H1 (cell line): Measurements from ENCODE around the gene ODF4. TPM values are rescaled to one million over a fixed set of nuclear protein-coding genes. Genes with fewer than 3 reads are reported as not detected.

Experiments used
- CTCF ChIA-PET: fragments of 300-600 bp; sonication (Branson Sonifier 250); formaldehyde crosslinking; loops from one replicate; lab custom pipeline; 2021; ENCODE audit not compliant: partially characterized antibody; lab: Charles Lee
- POLR2A ChIA-PET: fragments of 300-600 bp; sonication (Branson Sonifier 250); formaldehyde crosslinking; loops from one replicate; lab custom pipeline; 2021; ENCODE audit warnings: inconsistent platforms; ENCODE audit not compliant: partially characterized antibody; lab: Charles Lee
- DNase-seq, 2 experiments: peaks; one replicate each; pipeline versions ENCODE4 v3.0.0 to v3.0.0-alpha.2; 2010 to 2022; ENCODE audit warnings: low spot score in 2 of 2, low read depth in 1 of 2, mixed read lengths in 1 of 2
- FAIRE-seq: peaks from 2 replicates; lab custom pipeline; 2011; peaks lifted over from hg19 to GRCh38; lab: Jason Lieb, UNC
- H2AFZ ChIP-seq: 2 replicates; pipeline ENCODE4 v1.8.1; 2012; ENCODE audit warnings: low read length, inconsistent platforms
- H2AK5ac ChIP-seq: 2 replicates; pipeline ENCODE4 v1.6.1; 2013; ENCODE audit warnings: low read depth, low read length
- H2BK120ac ChIP-seq: replicated peaks from 2 replicates; pipeline ENCODE3; 2013; ENCODE audit warnings: low read depth, low read length, inconsistent platforms
- H2BK12ac ChIP-seq: 2 replicates; pipeline ENCODE4 v1.6.1; 2013; ENCODE audit warnings: low read depth, low read length
- H2BK15ac ChIP-seq: 2 replicates; pipeline ENCODE4 v1.6.1; 2013; ENCODE audit warnings: low read length
- H2BK20ac ChIP-seq: 2 replicates; pipeline ENCODE4 v1.6.1; 2013; ENCODE audit warnings: low read length
- H2BK5ac ChIP-seq: 2 replicates; pipeline ENCODE4 v1.6.1; 2013; ENCODE audit warnings: low read depth, low read length
- H3K14ac ChIP-seq: 2 replicates; pipeline ENCODE4 v1.6.1; 2013; ENCODE audit warnings: inconsistent platforms; ENCODE audit not compliant: insufficient read length
- H3K18ac ChIP-seq: 2 replicates; pipeline ENCODE4 v1.6.1; 2013; ENCODE audit warnings: low read length; ENCODE audit errors: extremely low read depth
- H3K23ac ChIP-seq: 2 replicates; pipeline ENCODE4 v1.6.1; 2013; ENCODE audit warnings: inconsistent platforms; ENCODE audit not compliant: insufficient read length
- H3K23me2 ChIP-seq: 2 replicates; pipeline ENCODE4 v1.6.1; 2013; ENCODE audit warnings: low read depth, low read length
- H3K27ac ChIP-seq: 2 replicates; pipeline ENCODE4 v1.6.1; 2011; ENCODE audit warnings: low read depth, low read length, inconsistent platforms
- H3K27me3 ChIP-seq, 4 experiments: replicated peaks in 1 of 4; 1 replicate in 1 of 4; 2 replicates in 3 of 4; pipeline versions ENCODE4 v1.6.1 to v1.8.1; 2011 to 2013; ENCODE audit warnings: low read length in 3 of 4, mild to moderate bottlenecking in 3 of 4, inconsistent platforms in 2 of 4, mixed read lengths in 2 of 4, moderate library complexity in 1 of 4; ENCODE audit not compliant: control insufficient read depth in 3 of 4, insufficient read depth in 3 of 4; ENCODE audit errors: extremely low read depth in 1 of 4
- H3K36me3 ChIP-seq, 4 experiments: 2 replicates each; pipeline versions ENCODE4 v1.6.1 to v1.8.1; 2011 to 2013; ENCODE audit warnings: mild to moderate bottlenecking in 4 of 4, low read length in 3 of 4, moderate library complexity in 2 of 4, control low read depth in 1 of 4, inconsistent platforms in 1 of 4; ENCODE audit not compliant: insufficient read depth in 4 of 4, control insufficient read depth in 2 of 4
- H3K4ac ChIP-seq: replicated peaks from 2 replicates; pipeline ENCODE3; 2013; ENCODE audit warnings: low read length, low read depth, mixed read lengths, inconsistent platforms; ENCODE audit not compliant: insufficient read length
- H3K4me1 ChIP-seq, 4 experiments: replicated peaks in 1 of 4; 1 replicate in 1 of 4; 2 replicates in 3 of 4; pipeline versions ENCODE4 v1.6.1 to v1.8.1; 2011 to 2013; ENCODE audit warnings: low read length in 3 of 4, inconsistent platforms in 2 of 4, mixed read lengths in 1 of 4; ENCODE audit not compliant: insufficient read depth in 4 of 4, control insufficient read depth in 3 of 4
- H3K4me2 ChIP-seq, 2 experiments: 2 replicates each; pipeline versions ENCODE4 v1.6.1 to v1.8.1; 2011 to 2013; ENCODE audit warnings: low read depth in 2 of 2, low read length in 2 of 2, control low read depth in 1 of 2, inconsistent platforms in 1 of 2, mild to moderate bottlenecking in 1 of 2; ENCODE audit not compliant: insufficient read depth in 1 of 2
- H3K4me3 ChIP-seq, 4 experiments: fragments of 200-600, 300-600 bp in 1 of 4; sonication (generic), shearing (Covaris generic), sonication (Bioruptor Twin) in 1 of 4; 2 replicates each; pipeline versions ENCODE4 v1.5.1 to v1.8.1; 2011 to 2016; ENCODE audit warnings: low read length in 4 of 4, low read depth in 3 of 4, control low read depth in 2 of 4, inconsistent platforms in 2 of 4, mild to moderate bottlenecking in 2 of 4, mixed read lengths in 1 of 4, moderate library complexity in 1 of 4; ENCODE audit not compliant: insufficient read depth in 2 of 4; ENCODE audit errors: extremely low read depth in 1 of 4
- H3K56ac ChIP-seq: replicated peaks from 2 replicates; pipeline ENCODE3; 2013; ENCODE audit warnings: low read depth, mild to moderate bottlenecking, mixed read lengths, low read length, inconsistent platforms; ENCODE audit not compliant: insufficient read length
- H3K79me1 ChIP-seq: 2 replicates; pipeline ENCODE4 v1.6.1; 2013; ENCODE audit warnings: low read depth, low read length, control low read depth
- H3K79me2 ChIP-seq, 2 experiments: 2 replicates each; pipeline versions ENCODE4 v1.6.1 to v1.8.1; 2012 to 2013; ENCODE audit warnings: low read length in 2 of 2, mild to moderate bottlenecking in 2 of 2, inconsistent platforms in 1 of 2; ENCODE audit not compliant: insufficient read depth in 2 of 2, control insufficient read depth in 1 of 2
- H3K9ac ChIP-seq, 4 experiments: replicated peaks in 1 of 4; 1 replicate in 1 of 4; 2 replicates in 3 of 4; pipeline versions ENCODE4 v1.6.1 to v1.8.1; 2011 to 2013; ENCODE audit warnings: low read depth in 3 of 4, low read length in 3 of 4, control low read depth in 2 of 4, mild to moderate bottlenecking in 2 of 4, moderate library complexity in 2 of 4, inconsistent platforms in 1 of 4; ENCODE audit errors: extremely low read depth in 1 of 4
- H3K9me3 ChIP-seq, 2 experiments: 2 replicates each; pipeline versions ENCODE4 v1.6.1 to v1.8.1; 2012 to 2013; ENCODE audit warnings: mild to moderate bottlenecking in 2 of 2, moderate library complexity in 2 of 2, control low read depth in 1 of 2, inconsistent platforms in 1 of 2, low read depth in 1 of 2, low read length in 1 of 2, mixed read lengths in 1 of 2; ENCODE audit not compliant: insufficient read depth in 2 of 2
- H4K20me1 ChIP-seq, 2 experiments: replicated peaks in 1 of 2; 2 replicates each; pipeline versions ENCODE3 to v1.8.1; 2011 to 2013; ENCODE audit warnings: inconsistent platforms in 2 of 2, low read length in 2 of 2, mild to moderate bottlenecking in 1 of 2; ENCODE audit not compliant: insufficient read depth in 2 of 2, control insufficient read depth in 1 of 2
- H4K5ac ChIP-seq: 2 replicates; pipeline ENCODE4 v1.6.1; 2013; ENCODE audit warnings: low read length, low read depth, mixed read lengths, inconsistent platforms; ENCODE audit not compliant: insufficient read length
- H4K8ac ChIP-seq: 2 replicates; pipeline ENCODE4 v1.8.0; 2013; ENCODE audit warnings: mild to moderate bottlenecking, moderate library complexity, low read length, inconsistent platforms; ENCODE audit not compliant: insufficient read depth; ENCODE audit errors: extremely low read depth
- H4K91ac ChIP-seq: replicated peaks from 2 replicates; pipeline ENCODE3; 2013; ENCODE audit warnings: low read length, mixed read lengths, inconsistent platforms; ENCODE audit not compliant: insufficient read length
- ASH2L ChIP-seq: fragments of 200-600, 300-600 bp; sonication (generic); IDR thresholded peaks from one replicate; pipeline ENCODE4 v1.7.1; 2017; ENCODE audit warnings: low read length
- RFX5 ChIP-seq: IDR thresholded peaks from 2 replicates; pipeline ENCODE4 v1.6.1; 2011; ENCODE audit warnings: low read depth, low read length, improper control_type of control experiment, borderline replicate concordance
- SIN3A ChIP-seq, 2 experiments: IDR thresholded peaks in 1 of 2; conservative IDR thresholded peaks in 1 of 2; 2 replicates each; pipeline ENCODE4 v1.6.1; 2011 to 2012; ENCODE audit warnings: low read length in 2 of 2, improper control_type of control experiment in 1 of 2, low read depth in 1 of 2, mild to moderate bottlenecking in 1 of 2
- SUZ12 ChIP-seq: fragments of 200-600 bp; sonication (generic); IDR thresholded peaks from 2 replicates; pipeline ENCODE4 v1.6.1; 2012; ENCODE audit warnings: mild to moderate bottlenecking, inconsistent platforms, low read length, moderate library complexity, mixed read lengths
- TCF12 ChIP-seq: IDR thresholded peaks from 2 replicates; pipeline ENCODE4 v1.6.1; 2011; ENCODE audit warnings: low read depth, mild to moderate bottlenecking, low read length
- TEAD4 ChIP-seq: IDR thresholded peaks from 2 replicates; pipeline ENCODE4 v1.6.1; 2012; ENCODE audit warnings: low read depth, low read length, inconsistent platforms, mixed read lengths
- WGBS, 2 experiments: shearing (Covaris generic) in 1 of 2; methylation state at CpG; one replicate each; pipeline versions ENCODE4 v1.1.6 to v1.1.7; 2013 to 2015; ENCODE audit warnings: low lambda C conversion rate in 2 of 2, mixed read lengths in 2 of 2, inconsistent platforms in 1 of 2, low coverage in 1 of 2, missing lambda C conversion rate in 1 of 2; ENCODE audit not compliant: insufficient replicate concordance in 2 of 2, insufficient coverage in 1 of 2, insufficient read length in 1 of 2; ENCODE audit errors: extremely low coverage in 1 of 2, missing lambda C conversion rate in 1 of 2; 5-methylcytosine and 5-hydroxymethylcytosine counted together
- polyA plus RNA-seq, 7 experiments: library from polyadenylated mRNA; depleted of rRNA in 3 of 7; stranded (reverse) in 5 of 7; unstranded in 2 of 7; fragments of >200 nt in 5 of 7; fragments of 200-250 nt in 2 of 7; gene quantifications; 1 replicate in 5 of 7; 2 replicates in 1 of 7; 4 replicates in 1 of 7; pipeline versions ENCODE4 v1.2.1 to v1.2.3, GENCODE V29; 2011 to 2013; ENCODE audit warnings: missing spikeins in 2 of 7, mixed read lengths in 2 of 7
- total RNA-seq: library from RNA; stranded (reverse); fragmentation: NEBNext Ultra II Directional; extraction: Animal tissue kit (Norgen Biotek cat#: 25700); gene quantifications from 2 replicates; pipeline ENCODE4 v1.2.1, GENCODE V29; 2021

The ODF4 gene
- total and polyA plus RNA-seq, 2 of the 8 experiments (the other 6 are each of a cell fraction or from before 2014, with no cell fraction given) = not detected

DNA sequence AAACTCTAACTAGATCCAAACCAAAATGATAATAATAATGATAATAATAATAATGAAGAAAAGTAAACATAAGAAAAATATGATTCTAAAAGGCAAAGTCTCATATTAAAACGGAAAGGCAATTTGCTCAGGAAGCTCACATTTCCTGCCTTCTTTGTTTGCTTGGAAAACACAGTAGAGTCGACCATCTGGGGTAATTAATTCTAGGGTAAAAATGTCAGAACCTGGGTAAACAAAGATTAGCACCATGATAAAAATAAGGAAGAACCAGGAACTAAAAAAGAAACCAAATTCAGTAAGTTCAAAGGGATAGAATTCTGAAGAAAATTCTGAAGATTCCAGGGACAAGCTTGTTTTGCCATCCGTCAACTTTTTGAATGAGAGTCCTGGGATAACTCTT lies 20.6 kb downstream of the ODF4 start:
- no peaks in the 10 kb centered on the region for H4K20me1 ChIP-seq
- no peak overlapping the region for H2BK15ac ChIP-seq
- H3K4me1 ChIP-seq = peaks cover 0 to 5% (median 1%) of the 10 kb centered on the region in 4 experiments; a peak in 1 of 7 replicates
- H2BK12ac ChIP-seq = no peak overlapping the region
- no peak overlapping the region for H3K4me2 ChIP-seq
- TF ChIP-seq SUZ12 (no peak), TEAD4 (no peak), TCF12 (no peak), RFX5 (no peak), SIN3A (conservative IDR thresholded peaks at IDR 0.05 in 1 of 2, IDR thresholded peaks at IDR 0.05 in 1 of 2; ENCODE audit: low read depth in 1 of 2, low read length in 2 of 2) (no peak), ASH2L (no peak)
- TF ChIP-seq, all 59 proteins: peak for 0
- no peak overlapping the region for H4K91ac ChIP-seq
- H3K14ac ChIP-seq = no peak overlapping the region
- H3K23ac ChIP-seq = no peak overlapping the region
- no peak overlapping the region for H3K4me3 ChIP-seq
- H3K79me1 ChIP-seq = no peaks in the 10 kb centered on the region
- no peak overlapping the region for H2BK120ac ChIP-seq
- no peaks in the 10 kb centered on the region for H3K79me2 ChIP-seq
- H3K9ac ChIP-seq = no peak overlapping the region
- H2AFZ ChIP-seq = no peak overlapping the region
- H3K27me3 ChIP-seq = no peaks in the 10 kb centered on the region
- no peak overlapping the region for H3K18ac ChIP-seq
- no peak overlapping the region for H2BK20ac ChIP-seq
- no peaks in the 10 kb centered on the region for H3K36me3 ChIP-seq
- POLR2A ChIA-PET = interaction anchor here (1.3 to 4.0 kb wide), 7 partner anchors 17 to 112 kb away, joined by 4 to 36 read pairs (median 10); partner anchors contain the start of genes CTC1, KRABD2, PFAS and RPL26
- H3K27ac ChIP-seq = no peak overlapping the region
- no peak overlapping the region for H3K56ac ChIP-seq
- H4K5ac ChIP-seq = no peak overlapping the region
- CTCF ChIA-PET = interaction anchor here (1.0 to 2.3 kb wide), 3 partner anchors 16 to 39 kb away, joined by 3 to 8 read pairs (median 5); partner anchors contain the start of gene KRABD2
- no peak overlapping the region for H2BK5ac ChIP-seq
- FAIRE-seq = no peak
- no peaks in the 10 kb centered on the region for H3K9me3 ChIP-seq
- no peak overlapping the region for H4K8ac ChIP-seq
- 79% methylated on average over 3 of the region's 3 CpGs; no CpG with 5 or more reads in 1 of the 2 experiments for WGBS, 2 experiments
- no peaks in the 10 kb centered on the region; the same call in 1 of the 2 replicates for H3K23me2 ChIP-seq
- no peak for DNase-seq
- no peak overlapping the region for H3K4ac ChIP-seq
- H2AK5ac ChIP-seq = no peak overlapping the region
